ENCODE measurements around the gene CHCHD6.

Gene CHCHD6

GRCh38 chr3:126926684-126927400 is 222.8 kb downstream of the CHCHD6 start:
- no peak for DNase-seq

GRCh38 chr3:126927401-126927750 is 223.3 kb downstream of the CHCHD6 start:
- peak; percentile 15 to 52 for DNase-seq

- no peak for DNase-seq
These were observed 223.8 kb downstream of the CHCHD6 start for GRCh38 chr3:126927846-126928245.

- no peak for DNase-seq
These were observed 225.0 kb downstream of the CHCHD6 start for GRCh38 chr3:126928921-126929474.

- no peak for DNase-seq
These were observed 227.0 kb downstream of the CHCHD6 start for GRCh38 chr3:126930936-126931600.

GRCh38 chr3:126931806-126932187 is 227.8 kb downstream of the CHCHD6 start:
- DNase-seq: no peak

- no peak for DNase-seq
These were observed 228.3 kb downstream of the CHCHD6 start for GRCh38 chr3:126932188-126932931.

- no peak for DNase-seq
These were observed 230.0 kb downstream of the CHCHD6 start for GRCh38 chr3:126934031-126934531.

- DNase-seq: no peak
These were observed 231.0 kb downstream of the CHCHD6 start for GRCh38 chr3:126934991-126935390.

- no peak for DNase-seq
These were observed 231.9 kb downstream of the CHCHD6 start for GRCh38 chr3:126935756-126936509.

- DNase-seq: peak in 1 of 2 experiments; percentile 22
These were observed 232.9 kb downstream of the CHCHD6 start for GRCh38 chr3:126936853-126937425.

- no peak for DNase-seq
These were observed 233.5 kb downstream of the CHCHD6 start for GRCh38 chr3:126937533-126937932.

- DNase-seq: no peak
These were observed 233.9 kb downstream of the CHCHD6 start for GRCh38 chr3:126937973-126938372.

- DNase-seq: no peak
These were observed 234.7 kb downstream of the CHCHD6 start for GRCh38 chr3:126938520-126939337.

GRCh38 chr3:126939338-126939718 is 235.3 kb downstream of the CHCHD6 start:
- DNase-seq: peak in 1 of 2 experiments; percentile 19

- no peak for DNase-seq
These were observed 235.7 kb downstream of the CHCHD6 start for GRCh38 chr3:126939733-126940132.

GRCh38 chr3:126941721-126942270 is 237.8 kb downstream of the CHCHD6 start:
- DNase-seq: no peak

GRCh38 chr3:126944089-126944965 is 240.3 kb downstream of the CHCHD6 start:
- no peak for DNase-seq

GRCh38 chr3:126945171-126945721 is 241.2 kb downstream of the CHCHD6 start:
- no peak for DNase-seq

- DNase-seq: no peak
These were observed 241.9 kb downstream of the CHCHD6 start for GRCh38 chr3:126945891-126946290.
